Fibroblast of mammary gland (primary cell): ENCODE measurements around the gene STMN3.
"Not testable (repeated sequence)": the region's sequence is repeated elsewhere in the genome, so short reads cannot be mapped to it uniquely, and the experiment has no call there.

Experiments
- DNase-seq: peaks from one replicate; pipeline ENCODE4 v3.0.0-alpha.2; 2010; ENCODE audit warnings: low read depth
- H3K4me3 ChIP-seq: 2 replicates; pipeline ENCODE4 v1.5.1; 2011; ENCODE audit warnings: low read depth, mild to moderate bottlenecking, low read length, moderate library complexity; ENCODE audit not compliant: control insufficient read depth
- TF ChIP-seq, protein P1 (sequence below): conservative IDR thresholded peaks from 2 replicates; pipeline ENCODE4 v1.5.1; 2011; ENCODE audit warnings: low read depth, low read length, inconsistent platforms; ENCODE audit not compliant: control insufficient read depth, insufficient read depth

The STMN3 gene

DNA sequence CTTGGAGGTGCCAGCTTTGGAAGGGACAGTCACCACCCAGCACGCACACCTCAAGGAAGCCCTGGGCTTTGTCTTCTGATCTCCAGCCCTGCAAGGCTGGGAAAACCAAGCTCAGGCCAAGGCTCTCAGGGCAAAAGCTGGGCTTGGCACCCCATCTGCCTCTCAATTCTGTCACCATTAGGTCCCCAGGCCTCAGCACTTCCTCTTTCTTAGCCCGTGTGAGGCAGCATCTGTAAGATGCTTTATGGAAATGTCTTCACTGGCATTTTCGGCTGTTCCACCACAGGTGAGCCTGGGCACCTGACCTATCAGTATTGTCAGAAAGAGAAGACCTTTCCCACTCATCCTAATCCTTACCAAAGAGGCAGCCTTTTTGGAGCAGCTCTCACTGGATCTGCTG, 50.9 kb downstream of the STMN3 start:
- TF ChIP-seq, protein P1, sequence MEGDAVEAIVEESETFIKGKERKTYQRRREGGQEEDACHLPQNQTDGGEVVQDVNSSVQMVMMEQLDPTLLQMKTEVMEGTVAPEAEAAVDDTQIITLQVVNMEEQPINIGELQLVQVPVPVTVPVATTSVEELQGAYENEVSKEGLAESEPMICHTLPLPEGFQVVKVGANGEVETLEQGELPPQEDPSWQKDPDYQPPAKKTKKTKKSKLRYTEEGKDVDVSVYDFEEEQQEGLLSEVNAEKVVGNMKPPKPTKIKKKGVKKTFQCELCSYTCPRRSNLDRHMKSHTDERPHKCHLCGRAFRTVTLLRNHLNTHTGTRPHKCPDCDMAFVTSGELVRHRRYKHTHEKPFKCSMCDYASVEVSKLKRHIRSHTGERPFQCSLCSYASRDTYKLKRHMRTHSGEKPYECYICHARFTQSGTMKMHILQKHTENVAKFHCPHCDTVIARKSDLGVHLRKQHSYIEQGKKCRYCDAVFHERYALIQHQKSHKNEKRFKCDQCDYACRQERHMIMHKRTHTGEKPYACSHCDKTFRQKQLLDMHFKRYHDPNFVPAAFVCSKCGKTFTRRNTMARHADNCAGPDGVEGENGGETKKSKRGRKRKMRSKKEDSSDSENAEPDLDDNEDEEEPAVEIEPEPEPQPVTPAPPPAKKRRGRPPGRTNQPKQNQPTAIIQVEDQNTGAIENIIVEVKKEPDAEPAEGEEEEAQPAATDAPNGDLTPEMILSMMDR: no peak
- no peak for DNase-seq
- no peak overlapping the region for H3K4me3 ChIP-seq

DNA sequence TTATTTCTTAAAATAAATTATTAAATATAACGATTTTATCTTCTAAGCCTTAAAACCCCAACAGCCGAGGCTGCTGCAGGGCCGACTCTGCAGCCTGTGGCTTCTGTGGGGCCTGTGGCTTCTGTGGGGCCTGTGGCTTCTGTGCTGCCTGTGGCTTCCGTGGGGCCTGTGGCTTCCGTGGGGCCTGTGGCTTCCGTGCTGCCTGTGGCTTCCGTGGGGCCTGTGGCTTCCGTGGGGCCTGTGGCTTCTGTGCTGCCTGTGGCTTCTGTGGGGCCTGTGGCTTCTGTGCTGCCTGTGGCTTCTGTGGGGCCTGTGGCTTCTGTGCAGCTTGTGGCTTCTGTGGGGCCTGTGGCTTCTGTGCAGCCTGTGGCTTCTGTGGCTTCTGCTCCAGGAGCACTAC, 51.5 kb downstream of the STMN3 start:
- not testable (repeated sequence) for H3K4me3 ChIP-seq, DNase-seq

DNA sequence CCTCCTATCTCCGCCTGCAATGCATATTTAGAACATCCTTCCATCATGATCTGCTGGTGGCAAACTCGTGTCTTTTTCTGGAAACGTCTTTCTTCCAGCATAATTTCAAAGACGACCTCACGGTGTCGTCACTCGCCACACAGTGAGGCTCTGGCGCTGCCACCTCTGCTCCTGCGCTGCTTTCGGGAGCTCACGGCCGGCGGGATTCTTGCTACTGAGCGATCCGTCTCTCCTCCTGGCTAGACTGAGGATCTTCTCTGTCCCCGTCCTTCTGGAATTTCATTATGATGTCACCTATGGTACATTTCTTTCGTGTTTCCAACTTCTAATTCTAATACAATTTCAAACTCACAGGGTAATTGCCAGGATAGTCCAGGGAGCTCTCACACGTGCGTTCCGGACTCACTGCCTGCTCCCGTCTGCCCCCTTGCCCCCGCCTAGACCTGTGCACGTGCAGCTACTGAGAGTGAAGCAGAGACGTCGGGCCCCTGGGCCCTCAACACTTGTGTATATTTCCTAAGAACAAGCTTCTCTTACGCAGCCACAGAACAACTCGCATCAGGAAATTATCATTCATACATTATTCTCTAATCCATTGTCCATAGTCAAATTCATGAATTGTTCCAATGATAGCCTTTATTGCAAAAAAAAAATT, 53.7 kb downstream of the STMN3 start:
- no peak for DNase-seq
- TF ChIP-seq, protein P1: no peak
- H3K4me3 ChIP-seq: no peak overlapping the region

DNA sequence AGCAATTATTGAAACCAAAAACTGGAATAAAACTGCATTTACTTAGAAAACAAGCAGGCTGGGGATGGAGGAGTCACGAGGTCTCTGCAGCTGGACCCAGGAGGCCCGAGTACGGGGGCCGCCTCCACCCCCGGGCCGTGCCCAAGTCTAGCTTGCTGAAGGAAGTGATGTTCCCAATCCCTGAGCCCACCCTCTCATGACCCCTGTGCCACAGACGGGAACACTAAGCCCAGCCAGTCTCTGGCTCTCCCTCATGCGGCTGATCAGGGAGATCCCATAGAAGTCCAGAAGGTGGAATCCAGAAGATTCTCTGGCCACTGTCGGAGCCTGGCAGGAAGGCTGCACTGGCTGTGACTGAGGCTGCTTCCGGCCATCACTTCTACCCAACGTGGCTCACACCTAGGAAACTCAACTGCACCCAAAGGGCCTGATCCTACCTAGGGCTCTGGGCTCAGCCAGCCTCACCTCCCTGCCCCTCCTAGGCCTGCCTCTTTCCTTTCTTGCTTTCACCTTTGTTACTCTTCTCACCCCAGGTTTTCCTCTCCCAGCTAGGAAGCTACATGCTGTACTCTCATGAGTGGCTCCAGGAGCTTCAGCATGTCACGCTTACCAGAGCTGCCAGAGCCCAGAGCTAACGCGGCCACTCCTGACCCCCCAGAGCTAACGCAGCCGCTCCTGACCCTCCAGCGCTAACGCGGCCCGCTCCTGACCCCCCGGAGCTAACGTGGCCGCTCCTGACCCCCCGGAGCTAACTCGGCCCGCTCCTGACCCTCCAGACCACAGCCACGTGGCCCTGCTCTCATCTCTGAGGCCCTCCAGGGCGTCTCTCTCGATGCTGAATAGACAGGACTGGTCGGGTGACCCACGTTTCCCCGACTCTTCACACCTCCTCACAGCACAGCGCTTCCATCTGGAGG, 54.5 kb downstream of the STMN3 start:
- TF ChIP-seq, protein P1: no peak
- DNase-seq: no peak
- no peak overlapping the region for H3K4me3 ChIP-seq

DNA sequence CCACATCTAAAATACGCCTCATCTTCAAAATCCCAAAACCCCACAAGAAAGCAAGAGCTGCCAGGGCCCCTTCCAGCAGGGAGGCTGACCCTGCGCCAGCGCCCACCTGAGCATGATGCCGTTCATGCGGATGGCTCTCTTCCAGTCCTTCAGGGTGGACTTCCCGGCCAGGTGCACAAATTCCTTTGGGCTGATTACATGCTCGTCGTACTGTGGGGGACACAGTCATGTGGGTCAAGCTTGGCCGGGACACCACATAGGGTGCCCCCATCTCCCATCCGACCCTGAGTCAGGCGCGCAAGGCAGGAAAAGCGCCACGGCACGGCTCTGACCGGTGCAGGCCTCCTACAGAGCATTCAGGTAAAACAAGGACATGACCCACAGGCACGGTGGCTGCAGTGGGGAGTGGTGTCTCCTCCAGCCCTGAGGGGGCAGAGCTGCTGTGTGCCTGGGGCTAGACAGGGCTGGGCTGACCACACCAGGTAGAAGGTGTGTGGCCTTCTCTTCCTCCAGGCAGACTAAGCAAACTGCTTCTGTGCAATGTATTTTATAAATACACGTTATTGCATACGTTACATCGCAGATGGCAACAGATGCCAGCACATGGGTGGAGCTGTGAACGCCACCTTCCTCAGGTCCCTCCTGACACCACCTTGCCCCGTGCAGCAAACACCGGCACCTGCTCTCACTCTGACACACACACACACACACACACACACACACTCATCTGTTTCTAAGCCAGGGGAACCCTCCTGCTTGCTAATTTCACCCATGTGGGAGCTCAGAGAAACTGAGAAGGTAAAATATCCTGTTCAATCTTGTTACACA, 55.4 kb downstream of the STMN3 start:
- H3K4me3 ChIP-seq: no peak overlapping the region
- TF ChIP-seq, protein P1: no peak
- no peak for DNase-seq

DNA sequence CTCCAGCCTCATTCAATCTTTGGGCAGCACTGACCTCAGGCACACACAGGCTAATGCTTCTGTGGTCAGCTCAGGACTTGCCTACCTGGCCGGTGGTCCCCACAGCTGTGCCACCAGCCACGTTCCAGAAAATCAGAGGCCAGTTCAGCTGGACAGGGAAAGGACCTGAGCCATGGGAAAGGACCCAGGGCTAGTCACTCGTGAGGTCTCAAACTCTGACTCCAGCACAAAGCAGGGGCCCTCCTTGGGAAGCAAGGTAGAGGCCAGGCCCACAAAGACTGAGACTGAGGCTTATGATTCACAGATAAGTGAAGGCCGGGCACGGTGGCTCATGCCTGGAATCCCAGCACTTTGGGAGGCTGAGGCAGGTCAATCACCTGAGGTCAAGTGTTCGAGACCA, 56.8 kb downstream of the STMN3 start:
- H3K4me3 ChIP-seq: no peak overlapping the region
- TF ChIP-seq, protein P1: no peak
- no peak for DNase-seq
